Keratinocyte (primary cell): ENCODE results near the gene DEDD2. TPM values are rescaled to one million over a fixed set of nuclear protein-coding genes. Genes with fewer than 3 reads are reported as not detected.

Experiments used
- DNase-seq: peaks from one replicate; pipeline ENCODE4 v3.0.0-alpha.2; 2011; ENCODE audit warnings: low read depth, missing footprints, low spot score
- FAIRE-seq: peaks from 2 replicates; lab custom pipeline; 2011; peaks lifted over from hg19 to GRCh38; lab: Jason Lieb, UNC
- H2AFZ ChIP-seq: 2 replicates; pipeline ENCODE4 v1.6.0; 2012; ENCODE audit warnings: low read length, control low read depth, inconsistent platforms; ENCODE audit not compliant: control insufficient read depth
- H3K27ac ChIP-seq: 2 replicates; pipeline ENCODE4 v1.5.1; 2011; ENCODE audit warnings: low read length; ENCODE audit not compliant: control insufficient read depth, insufficient read depth
- H3K27me3 ChIP-seq: 3 replicates; pipeline ENCODE4 v1.6.0; 2011; ENCODE audit warnings: low read length; ENCODE audit not compliant: control insufficient read depth, insufficient read depth; ENCODE audit errors: extremely low read depth
- H3K36me3 ChIP-seq, 2 experiments: 2 replicates in 1 of 2; 3 replicates in 1 of 2; pipeline ENCODE4 v1.5.1; 2011; ENCODE audit warnings: low read length in 2 of 2, mild to moderate bottlenecking in 1 of 2; ENCODE audit not compliant: control insufficient read depth in 2 of 2, insufficient read depth in 2 of 2; ENCODE audit errors: extremely low read depth in 1 of 2
- H3K4me1 ChIP-seq: 3 replicates; pipeline ENCODE4 v1.5.1; 2011; ENCODE audit warnings: low read length; ENCODE audit not compliant: control insufficient read depth, insufficient read depth; ENCODE audit errors: extremely low read depth
- H3K4me2 ChIP-seq: 3 replicates; pipeline ENCODE4 v1.6.0; 2011; ENCODE audit warnings: low read depth, low read length; ENCODE audit not compliant: control insufficient read depth, insufficient read depth; ENCODE audit errors: extremely low read depth
- H3K4me3 ChIP-seq, 3 experiments: fragments of 200-600 bp in 1 of 3; sonication (generic) in 1 of 3; 2 replicates in 2 of 3; 3 replicates in 1 of 3; pipeline ENCODE4 v1.5.1; 2011 to 2016; ENCODE audit warnings: low read length in 3 of 3, mild to moderate bottlenecking in 3 of 3, control low read depth in 2 of 3, inconsistent platforms in 1 of 3, low read depth in 1 of 3, mixed read lengths in 1 of 3, mixed run types in 1 of 3, moderate library complexity in 1 of 3; ENCODE audit not compliant: control insufficient read depth in 2 of 3, insufficient read depth in 2 of 3; ENCODE audit errors: extremely low read depth in 1 of 3
- H3K79me2 ChIP-seq: 2 replicates; pipeline ENCODE4 v1.6.0; 2012; ENCODE audit warnings: low read length; ENCODE audit not compliant: control insufficient read depth, insufficient read depth
- H3K9ac ChIP-seq: 3 replicates; pipeline ENCODE4 v1.6.0; 2011; ENCODE audit warnings: low read length; ENCODE audit not compliant: control insufficient read depth, insufficient read depth; ENCODE audit errors: extremely low read depth
- H3K9me1 ChIP-seq: 3 replicates; pipeline ENCODE4 v1.6.0; 2011; ENCODE audit warnings: low read length; ENCODE audit not compliant: control insufficient read depth, insufficient read depth; ENCODE audit errors: extremely low read depth
- H3K9me3 ChIP-seq: 2 replicates; pipeline ENCODE4 v1.5.1; 2012; ENCODE audit warnings: low read depth, low read length; ENCODE audit not compliant: control insufficient read depth
- H4K20me1 ChIP-seq: 3 replicates; pipeline ENCODE4 v1.6.0; 2011; ENCODE audit warnings: low read length; ENCODE audit not compliant: control insufficient read depth, insufficient read depth; ENCODE audit errors: extremely low read depth
- CTCF ChIP-seq, 3 experiments: IDR thresholded peaks in 1 of 3; conservative IDR thresholded peaks in 1 of 3; optimal IDR thresholded peaks in 1 of 3; 2 replicates in 2 of 3; 3 replicates in 1 of 3; pipeline versions ENCODE3 to v1.5.1; 2011; ENCODE audit warnings: low read length in 3 of 3, mild to moderate bottlenecking in 3 of 3, moderate library complexity in 2 of 3, control low read depth in 1 of 3, inconsistent platforms in 1 of 3; ENCODE audit not compliant: insufficient read depth in 2 of 3; ENCODE audit errors: extremely low read depth in 1 of 3
- EZH2 ChIP-seq: IDR thresholded peaks from one replicate; pipeline ENCODE4 v1.6.1; 2012; ENCODE audit warnings: inconsistent platforms, mild to moderate bottlenecking, low read length, moderate library complexity
- dilution Hi-C: fragments of 300-500 bp; cut with MboI; formaldehyde crosslinking; loops from one replicate; pipeline ENCODE4 v1.7.0; 2020; ENCODE audit warnings: low sequenced_read_pairs; ENCODE audit not compliant: extremely low pct_ligation_motif_present
- polyA plus RNA-seq, 5 experiments: library from polyadenylated mRNA; depleted of rRNA in 3 of 5; stranded (reverse) in 3 of 5; stranded (forward) in 1 of 5; unstranded in 1 of 5; fragments of >200 nt; gene quantifications; 1 replicate in 1 of 5; 2 replicates in 3 of 5; 3 replicates in 1 of 5; pipeline versions ENCODE4 v1.2.1 to v1.2.3, GENCODE V29; 2011 to 2012; ENCODE audit warnings: missing spikeins in 2 of 5, low read depth in 1 of 5, low replicate concordance in 1 of 5

The DEDD2 gene
- polyA plus RNA-seq, 1 donor (not counting 4 experiments of a cell fraction or from before 2014, with no cell fraction given) = 20.8 TPM

DNA sequence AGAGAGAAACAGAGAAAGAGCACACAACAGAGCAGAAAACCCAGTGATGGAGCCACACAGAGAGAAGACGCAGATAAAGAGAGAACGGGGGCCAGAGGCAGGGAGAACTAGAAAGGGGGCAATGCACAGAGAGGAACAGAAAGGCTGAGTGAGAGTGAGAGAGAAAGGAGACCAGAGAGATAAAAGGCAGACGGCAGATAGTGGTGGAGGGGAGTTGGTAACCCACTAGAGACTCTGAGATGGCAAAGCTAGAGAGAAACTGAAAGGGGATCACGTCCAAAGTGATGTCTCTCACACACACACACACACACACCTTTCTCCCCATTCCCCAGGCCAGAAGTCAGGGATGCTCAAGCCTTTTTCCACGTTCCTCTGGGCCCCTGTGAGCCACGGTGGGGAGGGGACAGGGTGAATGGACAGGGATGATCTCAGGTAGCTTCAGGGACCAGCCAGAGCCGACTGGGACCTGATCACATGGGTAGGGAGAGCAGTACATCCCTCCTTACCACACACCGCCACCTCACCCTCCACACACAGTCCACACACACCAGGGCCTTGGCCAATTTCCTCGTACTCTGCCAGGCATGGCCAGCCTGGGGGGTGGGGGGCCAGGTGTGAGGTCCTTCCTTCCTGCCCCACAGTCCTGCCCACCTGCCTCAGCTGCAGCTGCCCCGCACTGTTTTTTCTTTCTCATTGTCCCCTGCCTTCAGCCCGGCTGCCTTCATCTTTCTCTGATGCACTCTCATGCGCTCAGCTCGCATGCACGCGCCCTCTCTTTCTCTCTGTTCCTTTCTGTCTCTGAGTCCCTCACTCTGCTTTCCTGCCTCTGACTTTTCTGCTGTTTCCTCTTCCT, 62.8 kb downstream of the DEDD2 start:
- H3K9me1 ChIP-seq = no peaks in the 10 kb centered on the region
- no peaks in the 10 kb centered on the region for H3K9me3 ChIP-seq
- no peaks in the 10 kb centered on the region for H3K79me2 ChIP-seq
- no peak overlapping the region for H3K4me3 ChIP-seq
- TF ChIP-seq CTCF (optimal IDR thresholded peaks at IDR 0.05 in 1 of 3, IDR thresholded peaks at IDR 0.05 in 1 of 3, conservative IDR thresholded peaks at IDR 0.05 in 1 of 3; ENCODE audit: extremely low read depth in 1 of 3, insufficient read depth in 2 of 3, low read length in 3 of 3) (no peak), EZH2 (no peak)
- peaks cover 51% of the 10 kb centered on the region for H3K27me3 ChIP-seq
- H3K27ac ChIP-seq = no peak overlapping the region
- H3K9ac ChIP-seq = no peak overlapping the region
- DNase-seq (no peak), FAIRE-seq (no peak)
- no peaks in the 10 kb centered on the region for H3K4me1 ChIP-seq
- no peaks in the 10 kb centered on the region for H4K20me1 ChIP-seq
- no peak overlapping the region for H3K4me2 ChIP-seq
- H3K36me3 ChIP-seq = no peaks in the 10 kb centered on the region
- dilution Hi-C loops = no loop called here
- no peak overlapping the region for H2AFZ ChIP-seq

DNA sequence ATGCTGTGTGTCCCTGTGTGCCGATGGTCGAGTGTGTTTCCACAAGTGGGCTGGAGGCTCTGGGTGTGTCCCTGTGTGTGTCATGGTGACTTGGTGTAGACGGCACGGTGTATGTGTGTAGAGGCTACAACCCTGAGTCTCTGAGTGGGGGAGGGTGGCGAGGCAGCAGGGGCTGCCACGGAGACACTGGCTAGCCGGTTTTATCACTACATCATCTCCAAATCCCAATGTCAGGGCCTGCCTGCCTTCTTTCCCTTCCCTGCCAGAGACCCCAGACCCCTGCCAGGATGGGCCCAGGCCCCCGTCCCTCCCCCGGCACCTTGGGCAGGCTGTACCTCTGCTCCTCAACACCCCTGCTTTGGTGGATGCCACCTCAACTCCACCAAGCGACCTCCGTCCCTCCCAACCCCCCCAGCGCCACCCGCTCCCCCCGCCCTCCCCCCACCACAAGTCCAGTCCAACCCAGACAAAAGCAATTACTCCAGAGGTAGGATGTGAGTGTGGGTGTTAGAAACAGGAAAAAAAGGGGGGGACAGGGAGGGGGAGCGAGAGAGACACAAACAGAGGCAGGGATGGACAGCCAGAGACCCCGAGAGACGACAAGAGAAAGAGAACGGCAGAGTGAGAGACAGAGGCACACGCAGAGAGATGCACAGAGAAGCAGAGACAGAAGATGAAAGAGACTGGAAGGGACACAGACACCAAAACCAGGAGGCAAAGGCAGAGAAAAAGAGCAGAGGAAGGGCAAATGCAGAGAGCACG, 63.6 kb downstream of the DEDD2 start:
- Histone ChIP-seq H3K27me3 (peaks cover 48% of the 10 kb centered on the region), H3K4me2 (no peak overlapping the region)

More for the DNA sequence above, 63.6 kb downstream of the DEDD2 start:
- H3K36me3 ChIP-seq = no peaks in the 10 kb centered on the region
- dilution Hi-C loops = no loop called here
- DNase-seq (no peak), FAIRE-seq (no peak)
- no peak overlapping the region for H2AFZ ChIP-seq
- no peaks in the 10 kb centered on the region for H3K9me1 ChIP-seq
- no peak overlapping the region for H3K4me3 ChIP-seq
- no peaks in the 10 kb centered on the region for H3K79me2 ChIP-seq
- H3K4me1 ChIP-seq = peaks cover 8% of the 10 kb centered on the region
- H3K9me3 ChIP-seq = no peaks in the 10 kb centered on the region
- H4K20me1 ChIP-seq = no peaks in the 10 kb centered on the region
- no peak overlapping the region for H3K27ac ChIP-seq
- no peak overlapping the region for H3K9ac ChIP-seq
- TF ChIP-seq EZH2 (no peak), CTCF (optimal IDR thresholded peaks at IDR 0.05 in 1 of 3, IDR thresholded peaks at IDR 0.05 in 1 of 3, conservative IDR thresholded peaks at IDR 0.05 in 1 of 3; ENCODE audit: extremely low read depth in 1 of 3, insufficient read depth in 2 of 3, low read length in 3 of 3) (no peak)
